Upper lobe of left lung (tissue), 4 donors: Measurements from ENCODE around the gene NINJ2.

ENCODE experiments used
- POLR2A ChIP-seq, 4 donors: fragments of 450-650 bp; IDR thresholded peaks; one replicate each; pipeline ENCODE4 v1.5.1; 2016 to 2017; ENCODE audit warnings: antibody characterized with exemption in 4 of 4, mild to moderate bottlenecking in 2 of 4
- TF ChIP-seq, protein P1 (sequence below), 6 experiments: fragments of 450-650 bp in 4 of 6; fragments of 200-600 bp in 2 of 6; sonication (generic) in 2 of 6; IDR thresholded peaks; one replicate each; pipeline ENCODE4 v1.5.1; 2016 to 2019; ENCODE audit warnings: antibody characterized with exemption in 6 of 6

DNA sequence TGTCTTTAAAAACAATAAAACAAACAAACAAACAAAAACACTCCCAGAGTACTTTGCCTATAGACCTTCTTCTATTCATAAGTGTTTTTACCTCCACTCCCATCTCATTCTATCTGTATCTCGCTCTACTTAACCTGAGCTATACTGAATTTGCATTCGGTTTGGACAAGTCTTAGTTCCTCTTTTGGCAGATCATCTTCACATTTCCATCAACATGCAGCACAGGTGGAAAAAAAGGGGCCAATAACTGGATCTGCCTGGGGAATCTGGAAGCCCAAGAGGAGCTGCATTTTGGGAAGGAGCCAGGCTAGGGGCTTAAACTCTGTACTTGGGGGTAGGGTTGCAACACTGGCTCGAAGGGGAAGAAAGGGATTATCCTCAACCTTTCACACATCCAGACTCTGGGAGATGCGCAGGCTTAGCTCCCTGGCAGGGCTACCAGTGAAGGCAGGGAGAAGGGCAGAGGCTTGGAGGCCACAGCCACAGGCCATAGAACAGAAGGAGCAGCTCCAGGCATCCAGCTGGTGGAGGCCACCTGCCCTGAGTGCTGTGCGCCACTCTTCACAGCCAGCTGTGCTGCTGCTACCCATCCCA lies 4.1 kb downstream of the NINJ2 start:
- no peak for TF ChIP-seq POLR2A (IDR thresholded peaks at IDR 0.05)
- TF ChIP-seq, protein P1, sequence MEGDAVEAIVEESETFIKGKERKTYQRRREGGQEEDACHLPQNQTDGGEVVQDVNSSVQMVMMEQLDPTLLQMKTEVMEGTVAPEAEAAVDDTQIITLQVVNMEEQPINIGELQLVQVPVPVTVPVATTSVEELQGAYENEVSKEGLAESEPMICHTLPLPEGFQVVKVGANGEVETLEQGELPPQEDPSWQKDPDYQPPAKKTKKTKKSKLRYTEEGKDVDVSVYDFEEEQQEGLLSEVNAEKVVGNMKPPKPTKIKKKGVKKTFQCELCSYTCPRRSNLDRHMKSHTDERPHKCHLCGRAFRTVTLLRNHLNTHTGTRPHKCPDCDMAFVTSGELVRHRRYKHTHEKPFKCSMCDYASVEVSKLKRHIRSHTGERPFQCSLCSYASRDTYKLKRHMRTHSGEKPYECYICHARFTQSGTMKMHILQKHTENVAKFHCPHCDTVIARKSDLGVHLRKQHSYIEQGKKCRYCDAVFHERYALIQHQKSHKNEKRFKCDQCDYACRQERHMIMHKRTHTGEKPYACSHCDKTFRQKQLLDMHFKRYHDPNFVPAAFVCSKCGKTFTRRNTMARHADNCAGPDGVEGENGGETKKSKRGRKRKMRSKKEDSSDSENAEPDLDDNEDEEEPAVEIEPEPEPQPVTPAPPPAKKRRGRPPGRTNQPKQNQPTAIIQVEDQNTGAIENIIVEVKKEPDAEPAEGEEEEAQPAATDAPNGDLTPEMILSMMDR (IDR thresholded peaks at IDR 0.05), result no peak
